ENCODE data around the gene COPZ1. TPM values are rescaled to one million over a fixed set of nuclear protein-coding genes. Genes with fewer than 3 reads are reported as not detected.

The COPZ1 gene
- total and polyA plus RNA-seq, 9 of the 15 experiments (the other 6 are each of a cell fraction or from before 2014, with no cell fraction given), result 137 to 487 (median 233) TPM

DNA sequence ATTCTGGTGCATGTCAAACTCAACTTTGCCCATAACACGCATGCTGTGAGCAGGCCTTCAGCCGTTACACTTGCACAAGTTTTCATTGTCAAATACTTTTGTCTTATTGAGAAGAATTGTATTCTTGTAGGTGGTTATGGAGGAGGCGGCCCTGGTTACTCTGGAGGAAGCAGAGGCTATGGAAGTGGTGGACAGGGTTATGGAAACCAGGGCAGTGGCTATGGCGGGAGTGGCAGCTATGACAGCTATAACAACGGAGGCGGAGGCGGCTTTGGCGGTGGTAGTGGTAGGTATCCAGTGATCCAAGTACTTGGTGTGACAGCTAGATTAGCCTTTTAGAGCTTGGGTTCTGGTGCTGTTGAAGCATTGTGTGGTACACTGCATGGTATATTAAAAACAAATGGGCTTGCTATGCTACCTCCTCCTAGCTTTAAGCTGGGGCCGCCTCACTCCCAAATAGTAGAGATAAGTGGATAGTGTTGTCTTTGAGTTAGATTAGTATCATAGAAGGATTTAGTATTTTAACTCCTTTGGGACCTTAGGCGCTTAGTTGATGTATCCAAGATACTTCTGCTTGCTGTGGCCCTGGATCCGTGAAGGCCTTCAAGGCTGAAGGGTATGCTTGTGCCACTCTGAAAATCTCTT, 41.9 kb upstream of the COPZ1 start (continued):
- TF ChIP-seq, protein P1, sequence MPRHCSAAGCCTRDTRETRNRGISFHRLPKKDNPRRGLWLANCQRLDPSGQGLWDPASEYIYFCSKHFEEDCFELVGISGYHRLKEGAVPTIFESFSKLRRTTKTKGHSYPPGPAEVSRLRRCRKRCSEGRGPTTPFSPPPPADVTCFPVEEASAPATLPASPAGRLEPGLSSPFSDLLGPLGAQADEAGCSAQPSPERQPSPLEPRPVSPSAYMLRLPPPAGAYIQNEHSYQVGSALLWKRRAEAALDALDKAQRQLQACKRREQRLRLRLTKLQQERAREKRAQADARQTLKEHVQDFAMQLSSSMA (CRISPR knock-in tag; IDR thresholded peaks at IDR 0.05), result no peak
- TF ChIP-seq, protein P2, sequence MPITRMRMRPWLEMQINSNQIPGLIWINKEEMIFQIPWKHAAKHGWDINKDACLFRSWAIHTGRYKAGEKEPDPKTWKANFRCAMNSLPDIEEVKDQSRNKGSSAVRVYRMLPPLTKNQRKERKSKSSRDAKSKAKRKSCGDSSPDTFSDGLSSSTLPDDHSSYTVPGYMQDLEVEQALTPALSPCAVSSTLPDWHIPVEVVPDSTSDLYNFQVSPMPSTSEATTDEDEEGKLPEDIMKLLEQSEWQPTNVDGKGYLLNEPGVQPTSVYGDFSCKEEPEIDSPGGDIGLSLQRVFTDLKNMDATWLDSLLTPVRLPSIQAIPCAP (CRISPR knock-in tag; IDR thresholded peaks at IDR 0.05; ENCODE audit: borderline replicate concordance), result no peak
- TF ChIP-seq PHB (CRISPR knock-in tag; IDR thresholded peaks at IDR 0.05) (no peak), RBM39 (optimal IDR thresholded peaks at IDR 0.05; ENCODE audit: low read depth, low read length) (peak; percentile 59), HNRNPL (IDR thresholded peaks at IDR 0.05; ENCODE audit: low read depth, low read length) (0 out of 2 replicates have a peak, but pooled peaks have one; percentile 69), FOXP1 (CRISPR knock-in tag; IDR thresholded peaks at IDR 0.05) (no peak), SMAD3 (CRISPR knock-in tag; conservative IDR thresholded peaks at IDR 0.05) (no peak), SMARCE1 (IDR thresholded peaks at IDR 0.05) (no peak)
- TF ChIP-seq, protein P3, sequence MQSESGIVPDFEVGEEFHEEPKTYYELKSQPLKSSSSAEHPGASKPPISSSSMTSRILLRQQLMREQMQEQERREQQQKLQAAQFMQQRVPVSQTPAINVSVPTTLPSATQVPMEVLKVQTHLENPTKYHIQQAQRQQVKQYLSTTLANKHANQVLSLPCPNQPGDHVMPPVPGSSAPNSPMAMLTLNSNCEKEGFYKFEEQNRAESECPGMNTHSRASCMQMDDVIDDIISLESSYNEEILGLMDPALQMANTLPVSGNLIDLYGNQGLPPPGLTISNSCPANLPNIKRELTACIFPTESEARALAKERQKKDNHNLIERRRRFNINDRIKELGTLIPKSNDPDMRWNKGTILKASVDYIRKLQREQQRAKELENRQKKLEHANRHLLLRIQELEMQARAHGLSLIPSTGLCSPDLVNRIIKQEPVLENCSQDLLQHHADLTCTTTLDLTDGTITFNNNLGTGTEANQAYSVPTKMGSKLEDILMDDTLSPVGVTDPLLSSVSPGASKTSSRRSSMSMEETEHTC (IDR thresholded peaks at IDR 0.05), result no peak
- TF ChIP-seq, protein P4, sequence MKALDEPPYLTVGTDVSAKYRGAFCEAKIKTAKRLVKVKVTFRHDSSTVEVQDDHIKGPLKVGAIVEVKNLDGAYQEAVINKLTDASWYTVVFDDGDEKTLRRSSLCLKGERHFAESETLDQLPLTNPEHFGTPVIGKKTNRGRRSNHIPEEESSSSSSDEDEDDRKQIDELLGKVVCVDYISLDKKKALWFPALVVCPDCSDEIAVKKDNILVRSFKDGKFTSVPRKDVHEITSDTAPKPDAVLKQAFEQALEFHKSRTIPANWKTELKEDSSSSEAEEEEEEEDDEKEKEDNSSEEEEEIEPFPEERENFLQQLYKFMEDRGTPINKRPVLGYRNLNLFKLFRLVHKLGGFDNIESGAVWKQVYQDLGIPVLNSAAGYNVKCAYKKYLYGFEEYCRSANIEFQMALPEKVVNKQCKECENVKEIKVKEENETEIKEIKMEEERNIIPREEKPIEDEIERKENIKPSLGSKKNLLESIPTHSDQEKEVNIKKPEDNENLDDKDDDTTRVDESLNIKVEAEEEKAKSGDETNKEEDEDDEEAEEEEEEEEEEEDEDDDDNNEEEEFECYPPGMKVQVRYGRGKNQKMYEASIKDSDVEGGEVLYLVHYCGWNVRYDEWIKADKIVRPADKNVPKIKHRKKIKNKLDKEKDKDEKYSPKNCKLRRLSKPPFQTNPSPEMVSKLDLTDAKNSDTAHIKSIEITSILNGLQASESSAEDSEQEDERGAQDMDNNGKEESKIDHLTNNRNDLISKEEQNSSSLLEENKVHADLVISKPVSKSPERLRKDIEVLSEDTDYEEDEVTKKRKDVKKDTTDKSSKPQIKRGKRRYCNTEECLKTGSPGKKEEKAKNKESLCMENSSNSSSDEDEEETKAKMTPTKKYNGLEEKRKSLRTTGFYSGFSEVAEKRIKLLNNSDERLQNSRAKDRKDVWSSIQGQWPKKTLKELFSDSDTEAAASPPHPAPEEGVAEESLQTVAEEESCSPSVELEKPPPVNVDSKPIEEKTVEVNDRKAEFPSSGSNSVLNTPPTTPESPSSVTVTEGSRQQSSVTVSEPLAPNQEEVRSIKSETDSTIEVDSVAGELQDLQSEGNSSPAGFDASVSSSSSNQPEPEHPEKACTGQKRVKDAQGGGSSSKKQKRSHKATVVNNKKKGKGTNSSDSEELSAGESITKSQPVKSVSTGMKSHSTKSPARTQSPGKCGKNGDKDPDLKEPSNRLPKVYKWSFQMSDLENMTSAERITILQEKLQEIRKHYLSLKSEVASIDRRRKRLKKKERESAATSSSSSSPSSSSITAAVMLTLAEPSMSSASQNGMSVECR (CRISPR knock-in tag; IDR thresholded peaks at IDR 0.05), result peak; percentile 49
- TF ChIP-seq, protein P5, sequence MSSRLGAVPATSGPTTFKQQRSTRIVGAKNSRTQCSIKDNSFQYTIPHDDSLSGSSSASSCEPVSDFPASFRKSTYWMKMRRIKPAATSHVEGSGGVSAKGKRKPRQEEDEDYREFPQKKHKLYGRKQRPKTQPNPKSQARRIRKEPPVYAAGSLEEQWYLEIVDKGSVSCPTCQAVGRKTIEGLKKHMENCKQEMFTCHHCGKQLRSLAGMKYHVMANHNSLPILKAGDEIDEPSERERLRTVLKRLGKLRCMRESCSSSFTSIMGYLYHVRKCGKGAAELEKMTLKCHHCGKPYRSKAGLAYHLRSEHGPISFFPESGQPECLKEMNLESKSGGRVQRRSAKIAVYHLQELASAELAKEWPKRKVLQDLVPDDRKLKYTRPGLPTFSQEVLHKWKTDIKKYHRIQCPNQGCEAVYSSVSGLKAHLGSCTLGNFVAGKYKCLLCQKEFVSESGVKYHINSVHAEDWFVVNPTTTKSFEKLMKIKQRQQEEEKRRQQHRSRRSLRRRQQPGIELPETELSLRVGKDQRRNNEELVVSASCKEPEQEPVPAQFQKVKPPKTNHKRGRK (tag; IDR thresholded peaks at IDR 0.05), result no peak
- TF ChIP-seq, protein P6, sequence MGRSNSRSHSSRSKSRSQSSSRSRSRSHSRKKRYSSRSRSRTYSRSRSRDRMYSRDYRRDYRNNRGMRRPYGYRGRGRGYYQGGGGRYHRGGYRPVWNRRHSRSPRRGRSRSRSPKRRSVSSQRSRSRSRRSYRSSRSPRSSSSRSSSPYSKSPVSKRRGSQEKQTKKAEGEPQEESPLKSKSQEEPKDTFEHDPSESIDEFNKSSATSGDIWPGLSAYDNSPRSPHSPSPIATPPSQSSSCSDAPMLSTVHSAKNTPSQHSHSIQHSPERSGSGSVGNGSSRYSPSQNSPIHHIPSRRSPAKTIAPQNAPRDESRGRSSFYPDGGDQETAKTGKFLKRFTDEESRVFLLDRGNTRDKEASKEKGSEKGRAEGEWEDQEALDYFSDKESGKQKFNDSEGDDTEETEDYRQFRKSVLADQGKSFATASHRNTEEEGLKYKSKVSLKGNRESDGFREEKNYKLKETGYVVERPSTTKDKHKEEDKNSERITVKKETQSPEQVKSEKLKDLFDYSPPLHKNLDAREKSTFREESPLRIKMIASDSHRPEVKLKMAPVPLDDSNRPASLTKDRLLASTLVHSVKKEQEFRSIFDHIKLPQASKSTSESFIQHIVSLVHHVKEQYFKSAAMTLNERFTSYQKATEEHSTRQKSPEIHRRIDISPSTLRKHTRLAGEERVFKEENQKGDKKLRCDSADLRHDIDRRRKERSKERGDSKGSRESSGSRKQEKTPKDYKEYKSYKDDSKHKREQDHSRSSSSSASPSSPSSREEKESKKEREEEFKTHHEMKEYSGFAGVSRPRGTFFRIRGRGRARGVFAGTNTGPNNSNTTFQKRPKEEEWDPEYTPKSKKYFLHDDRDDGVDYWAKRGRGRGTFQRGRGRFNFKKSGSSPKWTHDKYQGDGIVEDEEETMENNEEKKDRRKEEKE (IDR thresholded peaks at IDR 0.05; ENCODE audit: borderline replicate concordance in 1 of 2, control insufficient read depth in 1 of 2, low read depth in 2 of 2, low read length in 1 of 2), result no peak
- TF ChIP-seq, protein P7, sequence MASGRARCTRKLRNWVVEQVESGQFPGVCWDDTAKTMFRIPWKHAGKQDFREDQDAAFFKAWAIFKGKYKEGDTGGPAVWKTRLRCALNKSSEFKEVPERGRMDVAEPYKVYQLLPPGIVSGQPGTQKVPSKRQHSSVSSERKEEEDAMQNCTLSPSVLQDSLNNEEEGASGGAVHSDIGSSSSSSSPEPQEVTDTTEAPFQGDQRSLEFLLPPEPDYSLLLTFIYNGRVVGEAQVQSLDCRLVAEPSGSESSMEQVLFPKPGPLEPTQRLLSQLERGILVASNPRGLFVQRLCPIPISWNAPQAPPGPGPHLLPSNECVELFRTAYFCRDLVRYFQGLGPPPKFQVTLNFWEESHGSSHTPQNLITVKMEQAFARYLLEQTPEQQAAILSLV (tag; IDR thresholded peaks at IDR 0.05), result no peak
